HepG2 (cell line): ENCODE measurements around the gene DNAJB2. TPM values are rescaled to one million over a fixed set of nuclear protein-coding genes. Genes with fewer than 3 reads are reported as not detected.

Experiments
- GZF1 ChIP-seq: sonication (generic); formaldehyde crosslinking; IDR thresholded peaks from 2 replicates; pipeline ENCODE4 v1.5.1; 2020; ENCODE audit warnings: mild to moderate bottlenecking, missing genetic modification reagents
- MIER3 ChIP-seq: IDR thresholded peaks from 2 replicates; pipeline ENCODE4 v1.6.1; 2016; ENCODE audit warnings: missing compliant biosample characterization, borderline replicate concordance
- NBN ChIP-seq: fragments of 450-650 bp; conservative IDR thresholded peaks from 2 replicates; pipeline ENCODE4 v1.6.1; 2017
- ZFP62 ChIP-seq: sonication (generic); formaldehyde crosslinking; IDR thresholded peaks from 2 replicates; pipeline ENCODE4 v1.4.0; 2020; ENCODE audit warnings: missing genetic modification reagents
- ZNF33B ChIP-seq: sonication (generic); formaldehyde crosslinking; IDR thresholded peaks from 2 replicates; pipeline ENCODE4 v1.5.1; 2020; ENCODE audit warnings: mild to moderate bottlenecking, missing genetic modification reagents
- ZNF343 ChIP-seq: sonication (generic); formaldehyde crosslinking; IDR thresholded peaks from 2 replicates; pipeline ENCODE4 v1.4.0; 2020; ENCODE audit warnings: mild to moderate bottlenecking, missing genetic modification reagents
- ZNF660 ChIP-seq: sonication (generic); formaldehyde crosslinking; IDR thresholded peaks from 2 replicates; pipeline ENCODE4 v1.5.1; 2020; ENCODE audit warnings: mild to moderate bottlenecking, low read depth, missing genetic modification reagents, borderline replicate concordance
- polyA plus RNA-seq, 8 experiments: library from polyadenylated mRNA; depleted of rRNA in 3 of 8; stranded (reverse) in 7 of 8; unstranded in 1 of 8; fragments of >200 nt; fragmentation: Illumina TruSeq in 4 of 8; extraction: Trizol in 4 of 8; gene quantifications; 2 replicates each; pipeline versions ENCODE4 v1.2.1 to v1.2.3, GENCODE V29; 2011 to 2016; ENCODE audit warnings: low read depth in 4 of 8, missing spikeins in 1 of 8, mixed read lengths in 1 of 8; ENCODE audit not compliant: insufficient read depth in 1 of 8
- total RNA-seq, 5 experiments: library from RNA; depleted of rRNA; stranded (reverse); fragments of >200 nt; fragmentation: Illumina TruSeq; extraction: Trizol; gene quantifications; 2 replicates each; pipeline ENCODE4 v1.2.3, GENCODE V29; 2016; ENCODE audit warnings: low read depth in 1 of 5
- TF ChIP-seq, protein P1 (sequence below): sonication (generic); formaldehyde crosslinking; IDR thresholded peaks from 2 replicates; pipeline ENCODE4 v1.4.0; 2020; ENCODE audit warnings: missing genetic modification reagents
- TF ChIP-seq, protein P2 (sequence below): sonication (generic); formaldehyde crosslinking; IDR thresholded peaks from 2 replicates; pipeline ENCODE4 v1.5.0; 2020; ENCODE audit warnings: mild to moderate bottlenecking, missing genetic modification reagents
- TF ChIP-seq, protein P3 (sequence below): IDR thresholded peaks from 2 replicates; pipeline ENCODE4 v1.6.1; 2016; ENCODE audit warnings: low read depth, control low read depth
- TF ChIP-seq, protein P4 (sequence below): fragments of 450-650 bp; IDR thresholded peaks from 2 replicates; pipeline ENCODE4 v1.6.1; 2016

The DNAJB2 gene
- total and polyA plus RNA-seq, 2 of the 13 experiments (the other 11 are each of a cell fraction or from before 2014, with no cell fraction given): 21.3 to 31.1 TPM

DNA sequence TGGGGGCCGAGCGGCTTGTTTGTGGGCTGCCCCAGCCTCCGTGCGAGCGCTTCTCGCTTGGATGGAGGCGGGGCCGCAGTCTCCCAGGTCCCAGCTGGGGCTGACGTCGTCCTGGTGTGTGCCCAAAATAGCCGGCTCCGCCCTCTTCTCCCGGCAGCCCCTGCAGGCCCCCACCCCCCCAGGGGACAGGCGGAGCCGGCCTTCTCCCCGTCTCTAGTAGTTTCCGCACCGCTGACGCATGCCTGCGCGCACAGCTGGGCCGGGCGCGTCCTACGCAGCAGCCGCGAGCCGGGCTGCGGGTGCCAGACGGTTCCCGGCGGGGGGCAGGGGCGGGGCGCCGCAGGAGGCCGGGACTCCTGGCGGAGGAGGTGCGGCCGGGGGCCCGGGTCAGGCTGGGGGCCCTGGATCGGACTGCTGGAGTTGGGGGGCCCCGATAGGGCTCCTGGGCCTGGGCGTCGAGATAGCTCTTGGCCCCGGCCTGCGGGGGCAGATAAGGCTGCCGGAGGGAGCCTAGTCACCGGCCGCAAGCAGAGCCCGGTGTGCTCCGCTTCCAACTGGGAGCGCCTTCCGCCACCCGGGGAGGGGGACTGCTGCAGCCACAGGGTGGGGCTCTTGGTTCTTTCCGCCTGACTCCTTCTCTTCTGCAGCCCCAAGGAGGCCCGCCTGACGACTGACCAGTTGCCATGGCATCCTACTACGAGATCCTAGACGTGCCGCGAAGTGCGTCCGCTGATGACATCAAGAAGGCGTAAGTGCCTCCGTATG is at the start of gene DNAJB2 (continued):
- TF ChIP-seq, protein P1, sequence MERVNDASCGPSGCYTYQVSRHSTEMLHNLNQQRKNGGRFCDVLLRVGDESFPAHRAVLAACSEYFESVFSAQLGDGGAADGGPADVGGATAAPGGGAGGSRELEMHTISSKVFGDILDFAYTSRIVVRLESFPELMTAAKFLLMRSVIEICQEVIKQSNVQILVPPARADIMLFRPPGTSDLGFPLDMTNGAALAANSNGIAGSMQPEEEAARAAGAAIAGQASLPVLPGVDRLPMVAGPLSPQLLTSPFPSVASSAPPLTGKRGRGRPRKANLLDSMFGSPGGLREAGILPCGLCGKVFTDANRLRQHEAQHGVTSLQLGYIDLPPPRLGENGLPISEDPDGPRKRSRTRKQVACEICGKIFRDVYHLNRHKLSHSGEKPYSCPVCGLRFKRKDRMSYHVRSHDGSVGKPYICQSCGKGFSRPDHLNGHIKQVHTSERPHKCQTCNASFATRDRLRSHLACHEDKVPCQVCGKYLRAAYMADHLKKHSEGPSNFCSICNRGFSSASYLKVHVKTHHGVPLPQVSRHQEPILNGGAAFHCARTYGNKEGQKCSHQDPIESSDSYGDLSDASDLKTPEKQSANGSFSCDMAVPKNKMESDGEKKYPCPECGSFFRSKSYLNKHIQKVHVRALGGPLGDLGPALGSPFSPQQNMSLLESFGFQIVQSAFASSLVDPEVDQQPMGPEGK: peak; percentile 99
- TF ChIP-seq MIER3 (peak; percentile 52; the same call in 1 of the 2 replicates), ZNF33B (CRISPR knock-in tag) (peak; percentile 70; the same call in 1 of the 2 replicates), GZF1 (CRISPR knock-in tag) (no peak), ZNF660 (CRISPR knock-in tag) (no peak; the same call in 1 of the 2 replicates), NBN (no peak), ZNF343 (no peak), ZFP62 (CRISPR knock-in tag) (no peak)
- TF ChIP-seq, protein P2, sequence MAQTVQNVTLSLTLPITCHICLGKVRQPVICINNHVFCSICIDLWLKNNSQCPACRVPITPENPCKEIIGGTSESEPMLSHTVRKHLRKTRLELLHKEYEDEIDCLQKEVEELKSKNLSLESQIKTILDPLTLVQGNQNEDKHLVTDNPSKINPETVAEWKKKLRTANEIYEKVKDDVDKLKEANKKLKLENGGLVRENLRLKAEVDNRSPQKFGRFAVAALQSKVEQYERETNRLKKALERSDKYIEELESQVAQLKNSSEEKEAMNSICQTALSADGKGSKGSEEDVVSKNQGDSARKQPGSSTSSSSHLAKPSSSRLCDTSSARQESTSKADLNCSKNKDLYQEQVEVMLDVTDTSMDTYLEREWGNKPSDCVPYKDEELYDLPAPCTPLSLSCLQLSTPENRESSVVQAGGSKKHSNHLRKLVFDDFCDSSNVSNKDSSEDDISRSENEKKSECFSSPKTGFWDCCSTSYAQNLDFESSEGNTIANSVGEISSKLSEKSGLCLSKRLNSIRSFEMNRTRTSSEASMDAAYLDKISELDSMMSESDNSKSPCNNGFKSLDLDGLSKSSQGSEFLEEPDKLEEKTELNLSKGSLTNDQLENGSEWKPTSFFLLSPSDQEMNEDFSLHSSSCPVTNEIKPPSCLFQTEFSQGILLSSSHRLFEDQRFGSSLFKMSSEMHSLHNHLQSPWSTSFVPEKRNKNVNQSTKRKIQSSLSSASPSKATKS (CRISPR knock-in tag): no peak
- TF ChIP-seq, protein P3, sequence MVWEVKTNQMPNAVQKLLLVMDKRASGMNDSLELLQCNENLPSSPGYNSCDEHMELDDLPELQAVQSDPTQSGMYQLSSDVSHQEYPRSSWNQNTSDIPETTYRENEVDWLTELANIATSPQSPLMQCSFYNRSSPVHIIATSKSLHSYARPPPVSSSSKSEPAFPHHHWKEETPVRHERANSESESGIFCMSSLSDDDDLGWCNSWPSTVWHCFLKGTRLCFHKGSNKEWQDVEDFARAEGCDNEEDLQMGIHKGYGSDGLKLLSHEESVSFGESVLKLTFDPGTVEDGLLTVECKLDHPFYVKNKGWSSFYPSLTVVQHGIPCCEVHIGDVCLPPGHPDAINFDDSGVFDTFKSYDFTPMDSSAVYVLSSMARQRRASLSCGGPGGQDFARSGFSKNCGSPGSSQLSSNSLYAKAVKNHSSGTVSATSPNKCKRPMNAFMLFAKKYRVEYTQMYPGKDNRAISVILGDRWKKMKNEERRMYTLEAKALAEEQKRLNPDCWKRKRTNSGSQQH (CRISPR knock-in tag): no peak
- TF ChIP-seq, protein P4, sequence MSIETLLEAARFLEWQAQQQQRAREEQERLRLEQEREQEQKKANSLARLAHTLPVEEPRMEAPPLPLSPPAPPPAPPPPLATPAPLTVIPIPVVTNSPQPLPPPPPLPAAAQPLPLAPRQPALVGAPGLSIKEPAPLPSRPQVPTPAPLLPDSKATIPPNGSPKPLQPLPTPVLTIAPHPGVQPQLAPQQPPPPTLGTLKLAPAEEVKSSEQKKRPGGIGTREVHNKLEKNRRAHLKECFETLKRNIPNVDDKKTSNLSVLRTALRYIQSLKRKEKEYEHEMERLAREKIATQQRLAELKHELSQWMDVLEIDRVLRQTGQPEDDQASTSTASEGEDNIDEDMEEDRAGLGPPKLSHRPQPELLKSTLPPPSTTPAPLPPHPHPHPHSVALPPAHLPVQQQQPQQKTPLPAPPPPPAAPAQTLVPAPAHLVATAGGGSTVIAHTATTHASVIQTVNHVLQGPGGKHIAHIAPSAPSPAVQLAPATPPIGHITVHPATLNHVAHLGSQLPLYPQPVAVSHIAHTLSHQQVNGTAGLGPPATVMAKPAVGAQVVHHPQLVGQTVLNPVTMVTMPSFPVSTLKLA: 0 out of 2 replicates have a peak, but pooled peaks have one; percentile 19
